NCI-H1417 treated with DMSO at 0.1 percent for 48 hours (cell line): ENCODE measurements around the gene EFCC1.
"Not testable (repeated sequence)": the region's sequence is repeated elsewhere in the genome, so short reads cannot be mapped to it uniquely, and the experiment has no call there.

ENCODE experiments used
- DNase-seq: peaks from one replicate; lab custom pipeline; 2025; lab: John Stamatoyannopoulos, UW

EFCC1 gene

GRCh38 chr3:129078510-129078909 is 77.4 kb downstream of the EFCC1 start:
- DNase-seq, result no peak

DNA sequence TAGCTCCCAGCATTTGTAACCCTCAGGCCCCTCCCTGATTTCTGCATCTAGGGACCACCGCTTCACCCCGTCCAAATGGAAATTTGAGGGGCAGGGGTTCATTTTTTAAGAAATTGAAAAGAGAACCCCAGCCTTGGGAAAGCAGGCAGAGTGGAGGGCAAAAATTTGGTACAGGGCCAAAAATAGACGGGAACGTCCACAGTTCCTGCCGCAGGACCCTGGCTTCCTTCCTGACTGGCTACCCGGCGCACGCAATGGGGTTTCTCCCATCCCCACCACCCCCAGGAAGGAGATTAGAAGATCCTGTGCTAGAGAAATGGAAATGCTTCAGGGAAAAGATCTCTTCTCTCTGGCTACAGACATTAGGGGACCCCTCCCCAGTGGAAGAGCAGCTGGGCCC is 80.4 kb downstream of the EFCC1 start:
- no peak for DNase-seq

- no peak for DNase-seq
Observed at GRCh38 chr3:129082026-129082425, 80.9 kb downstream of the EFCC1 start.

- no peak for DNase-seq
Observed at GRCh38 chr3:129084501-129084900, 83.4 kb downstream of the EFCC1 start.

- DNase-seq, result no peak
Observed at GRCh38 chr3:129085165-129085715, 84.1 kb downstream of the EFCC1 start.

- no peak for DNase-seq
Observed at GRCh38 chr3:129085818-129086217, 84.7 kb downstream of the EFCC1 start.

GRCh38 chr3:129087138-129087702 is 86.1 kb downstream of the EFCC1 start:
- DNase-seq, result no peak

DNA sequence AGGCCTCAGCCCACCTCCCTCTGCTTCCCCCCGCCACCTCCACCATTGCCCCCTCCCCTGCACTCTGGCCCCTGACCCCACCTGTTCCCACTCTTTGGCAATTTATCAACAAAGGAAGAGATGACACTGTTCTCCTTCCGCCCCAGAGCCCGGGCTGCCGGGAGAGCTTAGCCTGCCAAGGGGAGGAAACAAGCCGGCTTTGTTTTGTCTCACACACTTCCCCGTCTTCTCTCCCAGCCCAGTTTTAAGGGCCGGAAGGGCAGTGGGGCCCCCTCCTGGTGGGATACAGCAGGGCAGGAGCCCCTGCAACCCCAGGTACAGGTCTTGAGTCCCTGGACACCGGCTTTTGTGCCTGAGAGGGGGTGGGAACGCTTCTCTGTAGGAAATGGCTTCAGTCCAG is 86.8 kb downstream of the EFCC1 start:
- not testable (repeated sequence) for DNase-seq

DNA sequence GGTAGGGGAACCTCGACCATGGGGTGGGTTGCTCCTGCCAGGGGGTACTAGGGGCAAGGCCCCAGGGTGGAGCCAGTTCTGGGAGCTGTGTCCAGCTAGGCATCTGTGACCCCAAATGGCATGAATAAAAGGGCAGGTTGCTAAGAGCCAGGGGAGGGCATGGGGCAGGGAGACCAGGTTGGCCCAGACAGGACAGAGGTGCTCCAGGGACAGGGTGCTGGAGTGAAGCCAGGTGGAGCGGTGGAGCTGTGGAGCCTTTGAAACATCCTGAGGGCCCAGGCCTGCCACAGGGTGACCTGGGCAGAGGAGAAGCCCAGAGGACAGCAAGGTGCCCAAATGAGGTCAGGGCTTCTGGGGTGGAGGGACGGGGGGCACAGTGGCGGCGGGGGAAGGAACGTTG is 87.2 kb downstream of the EFCC1 start:
- DNase-seq, result not testable (repeated sequence)
